Retinal pigment epithelial cell (primary cell): Measurements from ENCODE around the gene ST6GALNAC1.

Experiments used
- DNase-seq: peaks from one replicate; pipeline ENCODE4 v3.0.0-alpha.2; 2010; ENCODE audit warnings: low read depth
- H3K4me3 ChIP-seq: 2 replicates; pipeline ENCODE4 v1.5.1; 2011; ENCODE audit warnings: mild to moderate bottlenecking, low read length, control low read depth, moderate library complexity
- TF ChIP-seq, protein P1 (sequence below): conservative IDR thresholded peaks from 2 replicates; pipeline ENCODE4 v1.5.1; 2011; ENCODE audit warnings: low read depth, low read length, control low read depth, inconsistent platforms

The ST6GALNAC1 gene

GRCh38 chr17:76578376-76578775, 65.2 kb downstream of the ST6GALNAC1 start:
- no peak for DNase-seq
- TF ChIP-seq, protein P1, sequence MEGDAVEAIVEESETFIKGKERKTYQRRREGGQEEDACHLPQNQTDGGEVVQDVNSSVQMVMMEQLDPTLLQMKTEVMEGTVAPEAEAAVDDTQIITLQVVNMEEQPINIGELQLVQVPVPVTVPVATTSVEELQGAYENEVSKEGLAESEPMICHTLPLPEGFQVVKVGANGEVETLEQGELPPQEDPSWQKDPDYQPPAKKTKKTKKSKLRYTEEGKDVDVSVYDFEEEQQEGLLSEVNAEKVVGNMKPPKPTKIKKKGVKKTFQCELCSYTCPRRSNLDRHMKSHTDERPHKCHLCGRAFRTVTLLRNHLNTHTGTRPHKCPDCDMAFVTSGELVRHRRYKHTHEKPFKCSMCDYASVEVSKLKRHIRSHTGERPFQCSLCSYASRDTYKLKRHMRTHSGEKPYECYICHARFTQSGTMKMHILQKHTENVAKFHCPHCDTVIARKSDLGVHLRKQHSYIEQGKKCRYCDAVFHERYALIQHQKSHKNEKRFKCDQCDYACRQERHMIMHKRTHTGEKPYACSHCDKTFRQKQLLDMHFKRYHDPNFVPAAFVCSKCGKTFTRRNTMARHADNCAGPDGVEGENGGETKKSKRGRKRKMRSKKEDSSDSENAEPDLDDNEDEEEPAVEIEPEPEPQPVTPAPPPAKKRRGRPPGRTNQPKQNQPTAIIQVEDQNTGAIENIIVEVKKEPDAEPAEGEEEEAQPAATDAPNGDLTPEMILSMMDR: no peak
- H3K4me3 ChIP-seq: no peak overlapping the region

- TF ChIP-seq, protein P1: no peak
- DNase-seq: no peak
- H3K4me3 ChIP-seq: no peak overlapping the region
These were observed 65.7 kb downstream of the ST6GALNAC1 start for GRCh38 chr17:76577876-76578275.

- DNase-seq: no peak
- H3K4me3 ChIP-seq: no peak overlapping the region
- TF ChIP-seq, protein P1: no peak
These were observed 67.4 kb downstream of the ST6GALNAC1 start for GRCh38 chr17:76576189-76576588.

- TF ChIP-seq, protein P1: no peak
- H3K4me3 ChIP-seq: no peak overlapping the region
- no peak for DNase-seq
These were observed 68.0 kb downstream of the ST6GALNAC1 start for GRCh38 chr17:76575570-76575969.
